Measurements from ENCODE around the gene C14orf180. TPM values are rescaled to one million over a fixed set of nuclear protein-coding genes. Genes with fewer than 3 reads are reported as not detected.
A peak's percentile ranks its signal among the peaks of the same experiment; 100 is the strongest.

Gene C14orf180
- total and polyA plus RNA-seq, 3 donors from 2014 or later: 0.16 to 0.86 TPM; not detected in 1

DNA sequence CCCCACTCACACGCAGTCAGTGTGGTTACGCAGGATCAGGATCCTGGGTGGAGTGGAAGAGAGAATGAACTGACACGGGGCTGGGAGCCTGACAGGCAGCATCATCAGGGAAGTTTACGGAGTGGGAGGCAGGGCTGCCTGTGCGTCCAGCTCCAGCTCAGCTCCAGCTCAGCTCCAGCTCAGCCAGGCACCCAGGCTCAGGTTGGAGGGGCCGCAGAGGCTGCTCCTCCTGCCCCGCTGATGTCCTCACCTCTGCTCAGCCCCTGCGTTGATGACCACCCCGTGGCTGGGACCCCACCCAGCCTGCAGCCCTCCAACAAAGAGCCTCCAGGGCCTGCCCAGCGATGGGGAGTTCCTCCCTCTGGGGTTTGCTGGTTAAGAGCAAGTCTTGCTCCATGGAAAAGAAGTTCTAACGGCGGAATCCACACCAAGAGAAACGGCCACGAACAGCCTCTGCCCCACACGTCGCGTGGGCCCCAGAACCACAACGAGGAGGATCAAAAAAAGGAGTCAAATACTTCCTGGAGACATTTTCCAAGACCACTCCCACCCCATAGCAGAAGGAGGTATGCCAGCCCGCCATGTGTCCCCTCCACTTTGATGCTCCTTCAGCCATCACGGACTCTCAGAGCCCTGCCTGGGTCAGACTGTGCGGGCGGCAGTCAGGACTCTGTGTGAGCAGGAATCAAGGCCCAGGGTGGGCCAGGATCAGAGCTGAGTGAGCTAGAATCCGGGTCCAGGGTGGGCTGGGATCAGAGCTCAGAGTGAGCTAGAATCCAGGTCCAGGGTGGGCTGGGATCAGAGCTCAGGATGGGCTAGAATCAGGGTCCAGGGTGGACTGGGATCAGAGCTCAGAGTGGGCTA is 17.7 kb upstream of the C14orf180 start:
- WGBS, 2 donors: 85 to 90% methylated on average over 22 to 23 of the region's 23 CpGs
- no peaks in the 10 kb centered on the region for H3K36me3 ChIP-seq (ENCODE audit: low read depth, missing control alignments)
- H3K4me1 ChIP-seq: peaks cover 3% of the 10 kb centered on the region
- DNase-seq: no peak
- no peaks in the 10 kb centered on the region for H3K9me3 ChIP-seq
- intact Hi-C loops (cut with DNase I; ENCODE audit: low total_unique reads): loop anchor here (5.0 kb wide), 1 partner anchor 425 kb away; the partner anchor contains the start of gene KIF26A
- H3K27ac ChIP-seq: no peak overlapping the region
- H3K27me3 ChIP-seq: no peaks in the 10 kb centered on the region
- no peak for TF ChIP-seq POLR2A (IDR thresholded peaks at IDR 0.05)
- TF ChIP-seq, protein P1, sequence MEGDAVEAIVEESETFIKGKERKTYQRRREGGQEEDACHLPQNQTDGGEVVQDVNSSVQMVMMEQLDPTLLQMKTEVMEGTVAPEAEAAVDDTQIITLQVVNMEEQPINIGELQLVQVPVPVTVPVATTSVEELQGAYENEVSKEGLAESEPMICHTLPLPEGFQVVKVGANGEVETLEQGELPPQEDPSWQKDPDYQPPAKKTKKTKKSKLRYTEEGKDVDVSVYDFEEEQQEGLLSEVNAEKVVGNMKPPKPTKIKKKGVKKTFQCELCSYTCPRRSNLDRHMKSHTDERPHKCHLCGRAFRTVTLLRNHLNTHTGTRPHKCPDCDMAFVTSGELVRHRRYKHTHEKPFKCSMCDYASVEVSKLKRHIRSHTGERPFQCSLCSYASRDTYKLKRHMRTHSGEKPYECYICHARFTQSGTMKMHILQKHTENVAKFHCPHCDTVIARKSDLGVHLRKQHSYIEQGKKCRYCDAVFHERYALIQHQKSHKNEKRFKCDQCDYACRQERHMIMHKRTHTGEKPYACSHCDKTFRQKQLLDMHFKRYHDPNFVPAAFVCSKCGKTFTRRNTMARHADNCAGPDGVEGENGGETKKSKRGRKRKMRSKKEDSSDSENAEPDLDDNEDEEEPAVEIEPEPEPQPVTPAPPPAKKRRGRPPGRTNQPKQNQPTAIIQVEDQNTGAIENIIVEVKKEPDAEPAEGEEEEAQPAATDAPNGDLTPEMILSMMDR (IDR thresholded peaks at IDR 0.05): no peak
- H3K4me3 ChIP-seq: no peak overlapping the region

DNA sequence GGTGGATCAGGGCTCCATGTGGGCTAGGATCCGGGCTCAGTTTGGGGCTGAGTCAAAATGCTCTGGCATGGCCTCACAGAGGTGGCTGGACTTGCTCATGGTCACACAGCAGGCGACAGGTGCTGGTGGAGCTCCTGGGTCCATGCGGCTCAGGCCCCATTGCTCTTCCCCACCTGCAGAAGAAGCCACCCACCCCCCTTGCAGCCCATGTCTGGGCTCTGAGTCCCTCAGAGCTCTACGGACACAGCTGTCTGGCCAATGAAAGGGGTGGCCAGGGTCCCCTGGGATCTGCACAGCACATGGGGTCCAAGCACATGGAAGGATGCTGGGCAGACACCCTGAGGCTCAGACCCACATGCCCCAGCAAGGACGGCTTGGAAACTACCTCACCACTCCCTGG is 17.0 kb upstream of the C14orf180 start:
- Histone ChIP-seq H3K9me3 (no peaks in the 10 kb centered on the region), H3K27ac (no peak overlapping the region), H3K4me1 (peaks cover 3% of the 10 kb centered on the region), H3K27me3 (no peaks in the 10 kb centered on the region), H3K4me3 (no peak overlapping the region), H3K36me3 (ENCODE audit: low read depth, missing control alignments) (no peaks in the 10 kb centered on the region)
- intact Hi-C loops (cut with DNase I; ENCODE audit: low total_unique reads): loop anchor here (5.0 kb wide), 1 partner anchor 425 kb away; the partner anchor contains the start of gene KIF26A
- TF ChIP-seq, protein P1 (IDR thresholded peaks at IDR 0.05): no peak
- no peak for TF ChIP-seq POLR2A (IDR thresholded peaks at IDR 0.05)
- no peak for DNase-seq
- WGBS, 2 donors: 82 to 94% methylated on average over 2 to 5 of the region's 5 CpGs

DNA sequence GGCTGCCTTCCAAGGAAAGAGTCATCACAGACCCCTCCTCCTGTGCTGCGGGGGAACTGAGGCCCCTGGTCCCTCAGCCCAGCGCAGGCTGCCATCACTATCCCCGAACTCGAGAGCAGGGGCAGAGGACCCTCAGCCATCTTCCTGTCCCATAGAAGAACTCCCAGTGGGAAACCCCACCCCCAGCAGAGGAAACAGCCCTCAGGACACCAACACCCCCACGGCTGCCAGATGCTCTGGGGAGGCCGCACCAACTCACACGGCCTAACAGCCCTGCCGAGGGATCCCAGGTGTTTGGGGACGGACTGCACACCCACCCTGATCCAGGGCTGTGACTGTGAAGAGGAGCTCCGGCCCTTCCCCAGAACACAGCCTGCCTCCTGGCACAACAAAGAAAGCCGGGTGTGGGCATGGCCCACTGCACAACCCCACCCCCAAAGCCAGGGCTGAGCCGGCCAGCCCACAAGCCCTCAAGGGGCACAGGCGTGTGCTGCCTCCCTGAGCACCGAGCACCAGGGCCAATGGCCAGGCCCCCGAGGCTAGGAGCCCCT is 16.3 kb upstream of the C14orf180 start:
- WGBS, 2 donors: 81 to 82% methylated on average over 9 to 13 of the region's 15 CpGs
- H3K9me3 ChIP-seq: no peaks in the 10 kb centered on the region
- TF ChIP-seq, protein P1 (IDR thresholded peaks at IDR 0.05): no peak
- intact Hi-C loops (cut with DNase I; ENCODE audit: low total_unique reads): loop anchor here (5.0 kb wide), 1 partner anchor 426 kb away; the partner anchor contains the start of gene KIF26A
- no peak for DNase-seq
- peaks cover 3% of the 10 kb centered on the region for H3K4me1 ChIP-seq
- H3K27me3 ChIP-seq: no peaks in the 10 kb centered on the region
- H3K27ac ChIP-seq: no peak overlapping the region
- no peaks in the 10 kb centered on the region for H3K36me3 ChIP-seq (ENCODE audit: low read depth, missing control alignments)
- no peak overlapping the region for H3K4me3 ChIP-seq

DNA sequence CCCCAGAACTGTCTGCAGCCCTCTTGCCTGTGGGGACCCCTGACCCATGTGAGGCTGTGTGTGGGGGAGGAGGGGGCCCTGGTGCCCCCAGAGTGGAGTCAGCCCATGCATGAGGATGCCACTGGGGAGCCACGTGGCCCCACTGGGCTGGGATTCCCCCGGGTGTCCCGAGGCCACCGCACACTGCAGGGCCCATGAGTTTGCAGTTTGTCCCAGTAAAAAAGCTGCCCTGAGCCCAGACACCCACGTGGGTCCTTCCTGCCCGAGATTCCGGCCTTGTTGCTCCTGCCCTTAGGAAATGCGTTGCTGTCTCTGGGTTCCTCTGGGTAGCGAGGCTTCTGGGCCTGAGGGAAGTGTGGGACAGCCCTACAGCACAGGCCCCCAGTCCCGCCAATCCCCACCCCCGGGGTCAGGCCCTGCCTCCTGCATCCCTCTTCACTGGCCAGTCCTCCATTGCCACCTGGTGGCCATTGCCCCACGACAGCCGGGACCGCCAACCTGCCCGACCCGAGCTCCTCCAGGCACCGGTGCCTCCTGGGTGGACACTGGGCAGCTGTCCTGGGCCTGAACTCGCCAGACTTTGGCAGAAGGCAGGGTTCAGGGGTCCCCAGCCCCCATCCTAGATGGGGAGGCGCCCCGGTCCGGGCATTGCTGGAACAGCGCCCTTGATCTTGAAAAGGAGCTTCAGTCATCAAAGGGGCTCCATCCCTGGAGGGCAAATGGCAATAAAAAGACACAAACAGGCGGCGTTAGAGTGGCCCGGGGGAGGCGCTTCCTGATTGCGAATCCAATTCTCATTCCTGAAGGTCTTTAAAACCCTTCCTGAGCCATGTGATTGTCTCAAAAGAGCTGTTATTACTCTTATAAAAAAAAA is 15.6 kb upstream of the C14orf180 start:
- 25 to 35% methylated on average over 13 to 27 of the region's 27 CpGs for WGBS, 2 donors
- DNase-seq: peak; percentile 85
- TF ChIP-seq, protein P1 (IDR thresholded peaks at IDR 0.05): peak; percentile 77 to 85 (median 80)
- no peak for TF ChIP-seq POLR2A (IDR thresholded peaks at IDR 0.05)
- H3K4me1 ChIP-seq: peaks cover 3% of the 10 kb centered on the region
- no peaks in the 10 kb centered on the region for H3K27me3 ChIP-seq
- intact Hi-C loops (cut with DNase I; ENCODE audit: low total_unique reads): loop anchor here (5.0 kb wide), 1 partner anchor 427 kb away; the partner anchor contains the start of gene KIF26A
- no peak overlapping the region for H3K27ac ChIP-seq
- no peaks in the 10 kb centered on the region for H3K36me3 ChIP-seq (ENCODE audit: low read depth, missing control alignments)
- H3K4me3 ChIP-seq: no peak overlapping the region
- H3K9me3 ChIP-seq: no peaks in the 10 kb centered on the region
